ENCODE measurements around the gene GRAMD1A. TPM values are rescaled to one million over a fixed set of nuclear protein-coding genes. Genes with fewer than 3 reads are reported as not detected.

GRAMD1A gene
- total RNA-seq, 1 experiment from 2014 or later, result 45.2 TPM

DNA sequence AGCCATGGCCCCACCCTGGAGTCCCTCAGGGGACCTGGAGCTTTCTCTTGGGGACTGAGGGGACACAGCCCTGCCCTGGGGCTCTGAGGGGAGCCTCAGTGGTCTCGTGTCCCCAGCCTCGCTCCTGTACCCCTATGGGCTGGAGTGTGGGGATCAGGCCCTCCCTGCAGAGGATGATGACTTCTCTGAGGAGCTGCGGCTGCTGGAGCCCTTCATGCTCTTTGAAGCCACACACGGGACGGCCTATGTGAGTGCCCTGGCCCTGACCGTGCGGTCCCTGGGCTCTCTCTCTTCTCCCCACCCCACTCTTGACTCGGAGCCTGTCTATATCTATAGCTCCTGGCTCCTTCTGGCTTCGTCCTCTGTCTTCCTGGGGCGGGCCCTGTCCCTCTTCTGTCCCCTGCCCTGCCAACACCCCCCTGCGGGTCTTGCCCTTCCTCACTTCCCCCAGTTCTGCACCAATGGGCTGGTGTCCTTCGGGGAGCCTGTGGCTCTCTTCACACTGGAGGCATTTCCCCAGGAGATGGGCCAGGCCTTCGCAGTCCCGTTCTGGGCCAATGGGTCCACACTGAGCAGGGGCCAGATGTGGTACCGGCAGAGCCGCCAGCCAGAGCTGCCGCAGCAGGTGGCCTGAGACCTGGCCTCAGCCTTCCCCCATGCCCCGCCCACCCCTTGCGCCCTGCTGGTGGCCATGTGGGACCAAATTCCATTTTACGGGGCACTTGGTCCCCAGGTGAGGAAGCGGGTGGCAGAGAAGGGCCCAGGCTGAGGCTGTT is 74.5 kb downstream of the GRAMD1A start:
- no peaks in the 10 kb centered on the region for H3K9me2 ChIP-seq (replicated peaks; ENCODE audit: insufficient read depth, low read length)
- H3K4me1 ChIP-seq (ENCODE audit: low read length), result peaks cover 14% of the 10 kb centered on the region
- no peaks in the 10 kb centered on the region for H3K79me2 ChIP-seq (ENCODE audit: low read length)
- H3K4me3 ChIP-seq (ENCODE audit: low read length), result no peak overlapping the region
- DNase-seq, result peak; percentile 39
- no peaks in the 10 kb centered on the region for H3K36me3 ChIP-seq (ENCODE audit: insufficient read depth, low read length)
- H3K9ac ChIP-seq (ENCODE audit: low read length), result no peak overlapping the region
- H3K4me2 ChIP-seq (ENCODE audit: low read depth, low read length, poor library complexity, severe bottlenecking), result no peak overlapping the region
- no peaks in the 10 kb centered on the region for H3K9me3 ChIP-seq (ENCODE audit: low read length)
- H3K27me3 ChIP-seq (ENCODE audit: low read length), result no peaks in the 10 kb centered on the region
- no peak overlapping the region for H3K27ac ChIP-seq (ENCODE audit: low read length)
- H4K20me1 ChIP-seq (ENCODE audit: insufficient read depth, low read depth, low read length), result no peaks in the 10 kb centered on the region
- peak overlapping the region; percentile 14; the same call in 1 of the 2 replicates for H2AFZ ChIP-seq (ENCODE audit: low read length)

DNA sequence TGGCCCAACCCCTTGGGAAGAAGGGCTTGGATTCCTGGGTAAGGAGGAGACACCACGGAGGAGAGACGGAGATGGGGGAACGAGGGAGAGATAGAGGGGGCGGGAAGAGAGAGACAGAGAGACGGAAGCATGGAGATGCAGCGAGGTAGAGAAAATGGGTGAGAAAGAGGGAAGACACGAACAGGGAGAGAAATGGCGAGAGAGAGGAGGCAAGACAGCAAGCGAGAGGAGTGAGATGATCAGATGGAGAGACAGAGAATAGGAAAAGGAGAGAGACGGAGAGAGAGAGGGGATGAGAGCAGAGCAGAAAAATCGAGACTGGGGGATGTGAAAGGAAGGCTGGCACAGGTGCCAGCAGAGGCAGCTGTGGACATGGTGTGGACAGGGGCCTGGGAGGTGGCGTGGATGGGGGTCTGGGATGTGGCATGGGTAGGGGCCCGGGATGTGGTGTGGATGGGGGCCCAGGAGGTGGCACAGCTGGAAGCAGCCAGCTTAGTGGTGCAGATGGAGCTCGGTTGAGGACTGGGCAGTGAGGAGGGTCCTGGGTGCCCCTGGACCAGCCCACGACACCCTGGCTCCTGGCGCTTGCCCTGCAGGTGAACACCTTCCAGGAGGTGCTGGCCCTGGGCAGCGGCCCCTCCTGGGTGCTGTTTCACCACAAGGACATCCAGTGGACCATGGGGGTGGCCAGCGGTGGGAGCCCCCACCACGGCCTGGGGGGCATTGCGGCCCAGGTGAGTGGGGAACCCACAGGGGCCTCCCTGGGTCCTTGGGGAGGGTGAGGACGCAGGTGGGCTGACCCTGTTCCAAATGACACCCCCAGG is 75.3 kb downstream of the GRAMD1A start:
- Histone ChIP-seq H3K4me1 (ENCODE audit: low read length) (peaks cover 10% of the 10 kb centered on the region), H3K9me3 (ENCODE audit: low read length) (no peaks in the 10 kb centered on the region), H3K4me3 (ENCODE audit: low read length) (no peak overlapping the region), H2AFZ (ENCODE audit: low read length) (no peak overlapping the region), H3K79me2 (ENCODE audit: low read length) (no peaks in the 10 kb centered on the region), H3K9ac (ENCODE audit: low read length) (no peak overlapping the region), H3K36me3 (ENCODE audit: insufficient read depth, low read length) (no peaks in the 10 kb centered on the region), H4K20me1 (ENCODE audit: insufficient read depth, low read depth, low read length) (no peaks in the 10 kb centered on the region), H3K27me3 (ENCODE audit: low read length) (no peaks in the 10 kb centered on the region), H3K4me2 (ENCODE audit: low read depth, low read length, poor library complexity, severe bottlenecking) (no peak overlapping the region), H3K27ac (ENCODE audit: low read length) (no peak overlapping the region), H3K9me2 (replicated peaks; ENCODE audit: insufficient read depth, low read length) (no peaks in the 10 kb centered on the region)
- DNase-seq, result peak; percentile 15

DNA sequence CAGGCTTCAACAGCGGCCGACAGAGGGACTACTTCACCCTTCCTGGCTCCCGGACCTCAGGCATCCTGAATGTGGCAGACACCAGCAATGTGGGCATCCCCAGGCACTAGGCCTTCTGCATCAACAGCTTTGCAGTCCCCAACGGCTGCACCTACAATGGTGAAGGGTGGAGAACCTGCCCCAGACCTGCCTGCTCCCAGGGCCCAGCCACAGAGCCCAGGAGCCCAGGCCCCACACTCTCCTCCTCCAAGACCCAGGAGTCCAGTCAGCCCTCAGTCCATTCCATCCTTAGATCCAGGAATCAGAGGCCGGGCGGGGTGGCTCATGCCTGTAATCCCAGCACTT is 75.9 kb downstream of the GRAMD1A start:
- no peak overlapping the region for H2AFZ ChIP-seq (ENCODE audit: low read length)
- no peaks in the 10 kb centered on the region for H3K79me2 ChIP-seq (ENCODE audit: low read length)
- DNase-seq, result peak; percentile 32
- no peak overlapping the region for H3K4me3 ChIP-seq (ENCODE audit: low read length)
- no peaks in the 10 kb centered on the region for H3K9me3 ChIP-seq (ENCODE audit: low read length)
- no peak overlapping the region for H3K9ac ChIP-seq (ENCODE audit: low read length)
- no peaks in the 10 kb centered on the region for H3K27me3 ChIP-seq (ENCODE audit: low read length)
- H3K4me1 ChIP-seq (ENCODE audit: low read length), result peaks cover 10% of the 10 kb centered on the region
- no peaks in the 10 kb centered on the region for H3K36me3 ChIP-seq (ENCODE audit: insufficient read depth, low read length)
- no peak overlapping the region for H3K4me2 ChIP-seq (ENCODE audit: low read depth, low read length, poor library complexity, severe bottlenecking)
- no peaks in the 10 kb centered on the region for H4K20me1 ChIP-seq (ENCODE audit: insufficient read depth, low read depth, low read length)
- no peak overlapping the region for H3K27ac ChIP-seq (ENCODE audit: low read length)
- H3K9me2 ChIP-seq (replicated peaks; ENCODE audit: insufficient read depth, low read length), result no peaks in the 10 kb centered on the region

Other genes with a start within 250 kb of the GRAMD1A start
- 4.1 and 8.3 TPM in 2 replicates for gene ZNF599, start 227.1 kb upstream of the GRAMD1A start, total RNA-seq (2014; rRNA removed; shearing (Covaris generic); ENCODE audit: low replicate concordance)
- 6.3 and 8.5 TPM in 2 replicates for gene ZNF30, start 73.4 kb upstream of the GRAMD1A start, total RNA-seq (2014; rRNA removed; shearing (Covaris generic); ENCODE audit: low replicate concordance)
- 11.4 and 12.8 TPM in 2 replicates for gene ZNF792, start 36.1 kb upstream of the GRAMD1A start, total RNA-seq (2014; rRNA removed; shearing (Covaris generic); ENCODE audit: low replicate concordance)
- gene SCN1B, start 30.1 kb downstream of the GRAMD1A start, total RNA-seq (2014; rRNA removed; shearing (Covaris generic); ENCODE audit: low replicate concordance), result 0.52 and 0.54 TPM in 2 replicates
- gene HPN, start 41.4 kb downstream of the GRAMD1A start, total RNA-seq (2014; rRNA removed; shearing (Covaris generic); ENCODE audit: low replicate concordance), result 0.11 TPM in 1 of 2 replicates, not detected in the other
- gene FXYD3, start 115.5 kb downstream of the GRAMD1A start, total RNA-seq (2014; rRNA removed; shearing (Covaris generic); ENCODE audit: low replicate concordance), result not detected in 2 replicates
- gene LGI4, start 134.7 kb downstream of the GRAMD1A start, total RNA-seq (2014; rRNA removed; shearing (Covaris generic); ENCODE audit: low replicate concordance), result 0.22 TPM in 1 of 2 replicates, not detected in the other
- gene FXYD1, start 138.5 kb downstream of the GRAMD1A start, total RNA-seq (2014; rRNA removed; shearing (Covaris generic); ENCODE audit: low replicate concordance), result not detected in 2 replicates
- gene FXYD7, start 142.9 kb downstream of the GRAMD1A start, total RNA-seq (2014; rRNA removed; shearing (Covaris generic); ENCODE audit: low replicate concordance), result not detected in 2 replicates
- 89.3 and 134 TPM in 2 replicates for gene FXYD5, start 154.4 kb downstream of the GRAMD1A start, total RNA-seq (2014; rRNA removed; shearing (Covaris generic); ENCODE audit: low replicate concordance)
- gene FAM187B, start 228.4 kb downstream of the GRAMD1A start, total RNA-seq (2014; rRNA removed; shearing (Covaris generic); ENCODE audit: low replicate concordance), result not detected in 2 replicates
- gene LSR, start 248.7 kb downstream of the GRAMD1A start, total RNA-seq (2014; rRNA removed; shearing (Covaris generic); ENCODE audit: low replicate concordance), result 0.63 and 1.2 TPM in 2 replicates